GM12873 (cell line): ENCODE measurements around the gene MIX23.

Source experiments
- TF ChIP-seq, protein P1 (sequence below): IDR thresholded peaks from 2 replicates; pipeline ENCODE4 v1.5.1; 2012; ENCODE audit warnings: low read depth, mild to moderate bottlenecking, moderate library complexity, low read length, control low read depth; ENCODE audit not compliant: insufficient read depth; ENCODE audit errors: missing control alignments

The MIX23 gene

DNA sequence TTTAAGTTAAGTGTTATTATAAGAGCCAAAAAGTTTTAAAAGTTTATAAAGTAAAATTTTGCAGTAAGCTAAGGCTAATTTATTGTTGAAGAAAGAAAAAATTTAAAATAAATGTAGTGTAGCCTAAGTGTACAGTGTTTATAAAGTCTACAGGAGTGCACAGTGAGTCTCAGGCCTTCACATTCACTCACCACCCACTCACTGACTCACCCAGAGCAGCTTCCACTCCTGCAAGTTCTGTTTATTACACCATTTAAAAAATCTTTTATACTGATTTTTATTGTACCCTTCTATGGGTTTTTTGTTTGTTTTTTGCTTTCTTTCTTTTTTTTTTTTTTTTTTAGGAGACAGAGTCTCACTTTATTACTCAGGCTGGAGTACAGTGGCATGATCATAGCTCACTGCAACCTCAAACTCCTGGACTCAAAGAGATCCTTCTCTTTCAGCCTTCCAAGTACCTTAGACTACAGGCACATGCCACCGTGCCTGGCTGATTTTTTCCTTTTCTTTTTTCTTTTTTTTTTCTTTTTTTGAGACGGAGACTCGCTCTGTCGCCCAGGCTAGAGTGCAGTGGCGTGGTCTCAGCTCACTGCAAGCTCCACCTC lies 32.1 kb downstream of the MIX23 start:
- TF ChIP-seq, protein P1, sequence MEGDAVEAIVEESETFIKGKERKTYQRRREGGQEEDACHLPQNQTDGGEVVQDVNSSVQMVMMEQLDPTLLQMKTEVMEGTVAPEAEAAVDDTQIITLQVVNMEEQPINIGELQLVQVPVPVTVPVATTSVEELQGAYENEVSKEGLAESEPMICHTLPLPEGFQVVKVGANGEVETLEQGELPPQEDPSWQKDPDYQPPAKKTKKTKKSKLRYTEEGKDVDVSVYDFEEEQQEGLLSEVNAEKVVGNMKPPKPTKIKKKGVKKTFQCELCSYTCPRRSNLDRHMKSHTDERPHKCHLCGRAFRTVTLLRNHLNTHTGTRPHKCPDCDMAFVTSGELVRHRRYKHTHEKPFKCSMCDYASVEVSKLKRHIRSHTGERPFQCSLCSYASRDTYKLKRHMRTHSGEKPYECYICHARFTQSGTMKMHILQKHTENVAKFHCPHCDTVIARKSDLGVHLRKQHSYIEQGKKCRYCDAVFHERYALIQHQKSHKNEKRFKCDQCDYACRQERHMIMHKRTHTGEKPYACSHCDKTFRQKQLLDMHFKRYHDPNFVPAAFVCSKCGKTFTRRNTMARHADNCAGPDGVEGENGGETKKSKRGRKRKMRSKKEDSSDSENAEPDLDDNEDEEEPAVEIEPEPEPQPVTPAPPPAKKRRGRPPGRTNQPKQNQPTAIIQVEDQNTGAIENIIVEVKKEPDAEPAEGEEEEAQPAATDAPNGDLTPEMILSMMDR = no peak

DNA sequence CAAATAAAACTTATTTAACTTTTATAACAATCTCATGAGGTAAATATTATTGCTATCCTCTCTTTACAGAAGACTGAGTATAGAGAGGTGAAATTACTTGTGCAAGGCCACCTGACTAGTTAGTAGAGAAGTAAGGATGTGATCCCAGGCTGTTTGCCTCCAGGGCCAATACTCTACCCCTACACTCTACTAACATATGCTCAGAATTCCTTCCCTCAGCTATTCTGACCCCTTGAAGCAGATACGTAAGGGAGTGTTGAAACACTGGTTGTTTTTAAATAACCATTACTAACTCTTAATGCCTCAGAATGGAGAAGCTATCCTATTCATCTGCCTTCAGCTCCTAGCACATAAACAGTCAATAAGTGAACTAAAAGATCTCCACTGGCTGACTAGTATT lies 33.9 kb downstream of the MIX23 start:
- TF ChIP-seq, protein P1 = no peak

DNA sequence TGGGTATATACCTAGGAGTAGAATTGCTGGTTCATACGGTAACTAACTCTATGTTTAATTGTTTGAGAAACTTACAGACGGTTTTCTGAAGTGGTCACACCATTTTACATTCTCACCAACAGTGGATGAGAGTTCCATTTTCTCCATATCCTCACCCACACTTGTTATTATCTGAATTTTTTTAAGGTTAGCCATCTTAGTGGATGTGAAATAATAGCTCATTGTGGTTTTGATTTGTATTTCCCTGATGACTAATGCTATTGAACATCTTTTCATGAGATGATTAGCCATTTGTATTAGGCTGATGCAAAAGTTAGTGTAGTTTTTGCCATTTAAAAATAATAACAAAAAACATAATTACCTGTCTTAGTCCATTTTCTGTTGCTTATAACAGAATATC lies 39.4 kb downstream of the MIX23 start:
- TF ChIP-seq, protein P1 = no peak

DNA sequence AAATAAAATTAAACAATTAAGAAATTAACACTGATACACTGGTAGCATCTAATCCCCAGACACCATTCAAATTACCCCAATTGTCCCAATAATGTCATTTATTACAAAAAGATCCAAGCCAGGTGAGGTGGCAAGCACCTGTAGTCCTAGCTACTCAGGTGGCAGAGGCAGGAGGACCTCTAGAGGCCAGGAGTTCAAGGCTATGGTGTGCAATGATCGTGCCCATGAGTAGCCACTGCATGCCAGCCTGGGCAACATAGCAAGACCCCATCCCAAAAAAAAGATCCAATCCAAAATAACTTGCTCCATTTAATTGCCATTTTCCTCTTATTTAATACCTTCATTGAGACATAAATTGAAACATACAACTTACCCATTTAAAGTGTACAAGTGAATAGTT lies 40.2 kb downstream of the MIX23 start:
- TF ChIP-seq, protein P1 = no peak

DNA sequence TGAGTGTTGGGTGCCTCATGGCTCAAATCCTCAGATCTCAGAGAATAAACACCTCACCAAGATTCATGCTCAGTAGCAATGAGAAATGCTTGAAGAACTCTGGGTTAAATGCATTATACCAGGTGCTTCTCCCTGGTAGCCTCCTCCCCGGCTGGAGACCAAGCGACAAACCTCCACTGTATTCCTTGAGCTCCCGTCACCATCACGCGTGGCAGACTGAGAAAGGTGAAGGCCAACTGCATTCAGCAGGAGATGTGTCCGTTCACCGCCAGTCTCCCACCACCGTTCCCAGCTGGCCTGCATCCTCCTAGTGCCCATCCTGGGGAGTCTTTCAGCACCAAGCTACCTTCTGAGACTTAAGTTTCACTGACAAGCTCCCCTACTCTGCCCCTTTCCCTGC lies 50.5 kb downstream of the MIX23 start:
- TF ChIP-seq, protein P1 = no peak

DNA sequence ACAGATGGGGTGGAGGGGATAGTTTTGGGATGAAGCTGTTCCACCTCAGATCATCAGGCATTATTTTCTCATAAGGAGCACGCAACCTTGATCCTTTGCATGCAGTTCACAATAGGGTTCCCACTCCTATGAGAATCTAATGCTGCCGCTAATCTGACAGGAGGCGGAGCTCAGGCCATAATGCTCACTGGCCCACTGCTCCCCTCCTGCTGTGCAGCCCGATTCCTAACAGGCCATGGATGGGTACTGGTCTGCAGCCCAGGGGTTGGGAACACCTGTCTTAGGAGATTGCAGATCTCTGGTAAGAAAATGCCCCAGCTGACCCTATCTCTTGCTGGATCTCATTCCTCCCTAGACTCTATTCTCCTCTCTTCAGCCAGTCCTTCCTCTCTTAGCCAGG lies 51.1 kb downstream of the MIX23 start:
- TF ChIP-seq, protein P1 = no peak

DNA sequence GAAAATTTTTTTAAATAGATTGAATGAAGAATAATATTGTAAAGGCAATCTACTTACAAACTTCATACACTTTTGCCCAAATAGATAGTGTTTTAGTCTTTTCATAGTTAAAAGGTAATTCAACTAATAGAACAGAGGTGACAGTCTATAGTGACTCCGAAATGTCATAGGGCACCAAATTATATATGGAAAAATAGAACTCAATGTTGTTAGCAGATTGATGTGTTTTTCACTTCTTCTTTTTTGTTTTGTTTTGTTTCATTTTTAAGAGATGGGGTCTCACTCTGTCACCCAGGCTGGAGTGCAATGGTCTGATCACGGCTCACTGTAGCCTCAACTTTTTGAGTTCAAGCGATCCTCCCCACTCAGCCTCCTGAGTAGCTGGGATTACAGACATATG lies 57.3 kb downstream of the MIX23 start:
- TF ChIP-seq, protein P1 = no peak
